ENCODE results near the gene ZNF554. TPM values are rescaled to one million over a fixed set of nuclear protein-coding genes. Genes with fewer than 3 reads are reported as not detected.

The ZNF554 gene
- polyA plus RNA-seq, 1 of the 3 experiments (the other 2 are of a cell fraction), result 1.7 TPM

GRCh38 chr19:2788237-2788636 lies 31.4 kb upstream of the ZNF554 start:
- POLR2A ChIA-PET, result interaction anchor here (0.5 to 1.1 kb wide), 2 partner anchors 15 to 48 kb away, joined by 3 read pairs; partner anchors contain the start of gene SLC39A3

GRCh38 chr19:2790194-2790556 lies 29.5 kb upstream of the ZNF554 start:
- CTCF ChIA-PET, result no interaction called here
- 83% methylated on average over 6 of the region's 14 CpGs for WGBS (ENCODE audit: low lambda C conversion rate)
- TF ChIP-seq USF2 (IDR thresholded peaks at IDR 0.05; ENCODE audit: borderline replicate concordance, low read depth, low read length) (no peak), MAX (IDR thresholded peaks at IDR 0.05; ENCODE audit: low read depth) (no peak), EP300 (IDR thresholded peaks at IDR 0.05; ENCODE audit: borderline replicate concordance in 1 of 2, low read depth in 1 of 2, low read length in 1 of 2) (no peak), PBX3 (IDR thresholded peaks at IDR 0.05) (no peak), JUND (IDR thresholded peaks at IDR 0.05) (no peak), TCF12 (IDR thresholded peaks at IDR 0.05) (no peak), RXRA (IDR thresholded peaks at IDR 0.05; ENCODE audit: borderline replicate concordance, low read depth) (no peak), IRF3 (IDR thresholded peaks at IDR 0.05; ENCODE audit: low read depth, low read length) (no peak), TEAD4 (IDR thresholded peaks at IDR 0.05; ENCODE audit: borderline replicate concordance, insufficient read depth) (no peak), MXI1 (IDR thresholded peaks at IDR 0.05; ENCODE audit: low read depth, low read length) (no peak), RFX5 (IDR thresholded peaks at IDR 0.05; ENCODE audit: low read length) (no peak), GABPA (IDR thresholded peaks at IDR 0.05; ENCODE audit: low read depth) (no peak)

More at GRCh38 chr19:2788237-2788636, 31.4 kb upstream of the ZNF554 start:
- H4K20me1 ChIP-seq (ENCODE audit: insufficient read depth), result no peaks in the 10 kb centered on the region
- no peak overlapping the region for H3K4me3 ChIP-seq (ENCODE audit: low read depth in 2 of 2, low read length in 1 of 2)
- H3K9me2 ChIP-seq, result no peaks in the 10 kb centered on the region
- CTCF ChIA-PET, result interaction anchor here (1.6 to 3.4 kb wide), 2 partner anchors 31 to 39 kb away, joined by 5 to 13 read pairs; partner anchors contain the start of gene ZNF554
- no peak overlapping the region for H2AFZ ChIP-seq (ENCODE audit: low read depth)
- no peak overlapping the region for H3K4me2 ChIP-seq
- H3K9ac ChIP-seq, result no peak overlapping the region
- TF ChIP-seq CTCF (IDR thresholded peaks at IDR 0.05), result no peak
- TF ChIP-seq POLR2AphosphoS5 (IDR thresholded peaks at IDR 0.05; ENCODE audit: low read depth, low read length), result no peak
- no peak for TF ChIP-seq TCF12 (IDR thresholded peaks at IDR 0.05)
- TF ChIP-seq FOSL2 (IDR thresholded peaks at IDR 0.05; ENCODE audit: borderline replicate concordance, low read depth), result no peak
- no peak for TF ChIP-seq GATA2 (CRISPR knock-in tag; IDR thresholded peaks at IDR 0.05)
- no peak for TF ChIP-seq IRF3 (IDR thresholded peaks at IDR 0.05; ENCODE audit: low read depth, low read length)
- no peak for TF ChIP-seq SIN3A (IDR thresholded peaks at IDR 0.05; ENCODE audit: borderline replicate concordance, low read depth, low read length)
- TF ChIP-seq NFIC (IDR thresholded peaks at IDR 0.05; ENCODE audit: borderline replicate concordance), result no peak
- TF ChIP-seq JUND (IDR thresholded peaks at IDR 0.05), result no peak
- no peak for TF ChIP-seq GABPA (IDR thresholded peaks at IDR 0.05; ENCODE audit: low read depth)
- H3K9me3 ChIP-seq, result no peaks in the 10 kb centered on the region
- H3K27ac ChIP-seq (ENCODE audit: low read depth in 2 of 2, low read length in 1 of 2), result no peak overlapping the region
- peaks cover 4 to 16% of the 10 kb centered on the region in 2 experiments for H3K36me3 ChIP-seq (replicated peaks in 1 of 2; ENCODE audit: control insufficient read depth in 1 of 2, insufficient read depth in 2 of 2, low read length in 1 of 2)
- H3F3A ChIP-seq (replicated peaks; ENCODE audit: insufficient read depth), result peaks cover 12% of the 10 kb centered on the region
- WGBS (ENCODE audit: low lambda C conversion rate), result 95% methylated on average over 5 of the region's 5 CpGs
- H3K79me2 ChIP-seq (ENCODE audit: insufficient read depth), result peaks cover 49% of the 10 kb centered on the region
- no peaks in the 10 kb centered on the region for H3K27me3 ChIP-seq (ENCODE audit: insufficient read depth)
- DNase-seq, result no peak
- peaks cover 0 to 12% of the 10 kb centered on the region in 2 experiments; a peak in 1 of 4 replicates for H3K4me1 ChIP-seq (ENCODE audit: control insufficient read depth in 1 of 2, insufficient read depth in 2 of 2, low read depth in 1 of 2, low read length in 1 of 2)

More at GRCh38 chr19:2790194-2790556, 29.5 kb upstream of the ZNF554 start:
- no peaks in the 10 kb centered on the region for H3K27me3 ChIP-seq (ENCODE audit: insufficient read depth)
- peaks cover 0 to 6% of the 10 kb centered on the region in 2 experiments; a peak in 1 of 4 replicates for H3K4me1 ChIP-seq (ENCODE audit: control insufficient read depth in 1 of 2, insufficient read depth in 2 of 2, low read depth in 1 of 2, low read length in 1 of 2)
- H3K4me2 ChIP-seq, result no peak overlapping the region
- H3K9me3 ChIP-seq, result no peaks in the 10 kb centered on the region
- POLR2A ChIA-PET, result no interaction called here
- no peaks in the 10 kb centered on the region; the same call in 1 of the 2 replicates for H4K20me1 ChIP-seq (ENCODE audit: insufficient read depth)
- H3F3A ChIP-seq (replicated peaks; ENCODE audit: insufficient read depth), result no peaks in the 10 kb centered on the region
- H3K9me2 ChIP-seq, result no peaks in the 10 kb centered on the region
- DNase-seq, result no peak
- no peak overlapping the region for H3K27ac ChIP-seq (ENCODE audit: low read depth in 2 of 2, low read length in 1 of 2)
- H3K4me3 ChIP-seq (ENCODE audit: low read depth in 2 of 2, low read length in 1 of 2), result no peak overlapping the region
- no peak overlapping the region for H3K9ac ChIP-seq
- H2AFZ ChIP-seq (ENCODE audit: low read depth), result no peak overlapping the region
- peaks cover 49% of the 10 kb centered on the region for H3K79me2 ChIP-seq (ENCODE audit: insufficient read depth)
- peaks cover 11 to 17% of the 10 kb centered on the region in 2 experiments for H3K36me3 ChIP-seq (replicated peaks in 1 of 2; ENCODE audit: control insufficient read depth in 1 of 2, insufficient read depth in 2 of 2, low read length in 1 of 2)
